Vagina (tissue), 2 donors: ENCODE measurements around the gene FABP1. TPM values are rescaled to one million over a fixed set of nuclear protein-coding genes. Genes with fewer than 3 reads are reported as not detected.

Source experiments
- DNase-seq, 2 donors: peaks; one replicate each; pipeline ENCODE4 v3.0.0-alpha.2; 2017; ENCODE audit errors: extremely low spot score in 2 of 2
- H3K27ac ChIP-seq: fragments of 200-600 bp; sonication (generic); one replicate; pipeline ENCODE4 v1.5.1; 2019
- H3K27me3 ChIP-seq: fragments of 200-600 bp; sonication (generic); one replicate; pipeline ENCODE4 v1.5.1; 2019
- H3K36me3 ChIP-seq, 2 donors: fragments of 200-600 bp; sonication (generic); one replicate each; pipeline ENCODE4 v1.5.1; 2017 to 2019
- H3K4me1 ChIP-seq: fragments of 200-600 bp; sonication (generic); one replicate; pipeline ENCODE4 v1.5.1; 2019
- H3K4me3 ChIP-seq, 2 donors: fragments of 200-600 bp; sonication (generic); 1 replicate in 1 of 2; 2 replicates in 1 of 2; pipeline ENCODE4 v1.5.1; 2016 to 2019
- H3K9me3 ChIP-seq: fragments of 200-600 bp; sonication (generic); one replicate; pipeline ENCODE4 v1.5.1; 2019
- CTCF ChIP-seq, 3 experiments: fragments of 450-650 bp in 2 of 3; fragments of 200-600 bp in 1 of 3; sonication (generic) in 1 of 3; IDR thresholded peaks; one replicate each; pipeline ENCODE4 v1.5.1; 2017 to 2019; ENCODE audit warnings: antibody characterized with exemption in 3 of 3, mild to moderate bottlenecking in 2 of 3, moderate library complexity in 2 of 3
- POLR2A ChIP-seq, 2 donors: fragments of 450-650 bp; IDR thresholded peaks; one replicate each; pipeline ENCODE4 v1.6.1; 2017; ENCODE audit warnings: antibody characterized with exemption in 2 of 2, mild to moderate bottlenecking in 2 of 2, moderate library complexity in 2 of 2
- POLR2AphosphoS5 ChIP-seq, 2 donors: sonication (generic); formaldehyde crosslinking; IDR thresholded peaks; one replicate each; pipeline ENCODE4 v1.9.0; 2017; ENCODE audit warnings: antibody characterized with exemption in 2 of 2, mild to moderate bottlenecking in 2 of 2, low read depth in 1 of 2; ENCODE audit not compliant: insufficient read depth in 1 of 2
- intact Hi-C: fragments of 100-400 bp; cut with DNase I; formaldehyde crosslinking; loops from one replicate; pipeline ENCODE4 v1.15.1; 2023
- total RNA-seq: library from RNA; depleted of rRNA; stranded (reverse); fragments of >200 nt; gene quantifications from one replicate; pipeline ENCODE4 v1.2.3, GENCODE V29; 2016

The FABP1 gene
- total RNA-seq, 1 donor from 2014 or later = not detected

GRCh38 chr2:88082781-88083180 is 45.1 kb downstream of the FABP1 start:
- Histone ChIP-seq H3K36me3 (no peaks in the 10 kb centered on the region), H3K9me3 (no peaks in the 10 kb centered on the region), H3K27me3 (no peaks in the 10 kb centered on the region), H3K4me3 (no peak overlapping the region), H3K27ac (no peak overlapping the region), H3K4me1 (no peaks in the 10 kb centered on the region)
- intact Hi-C loops = no loop called here
- TF ChIP-seq POLR2AphosphoS5 (IDR thresholded peaks at IDR 0.05; ENCODE audit: insufficient read depth in 1 of 2, low read depth in 1 of 2) (no peak), CTCF (IDR thresholded peaks at IDR 0.05) (no peak), POLR2A (IDR thresholded peaks at IDR 0.05) (no peak)
- no peak for DNase-seq

- H3K9me3 ChIP-seq = no peaks in the 10 kb centered on the region
- no peaks in the 10 kb centered on the region for H3K4me1 ChIP-seq
- H3K27ac ChIP-seq = no peak overlapping the region
- H3K36me3 ChIP-seq = no peaks in the 10 kb centered on the region
- no peak for DNase-seq
- H3K27me3 ChIP-seq = no peaks in the 10 kb centered on the region
- TF ChIP-seq POLR2A (IDR thresholded peaks at IDR 0.05) (no peak), POLR2AphosphoS5 (IDR thresholded peaks at IDR 0.05; ENCODE audit: insufficient read depth in 1 of 2, low read depth in 1 of 2) (no peak), CTCF (IDR thresholded peaks at IDR 0.05) (no peak)
- H3K4me3 ChIP-seq = no peak overlapping the region
- intact Hi-C loops = no loop called here
These were observed 45.8 kb downstream of the FABP1 start for GRCh38 chr2:88081924-88082608.

GRCh38 chr2:88080545-88080944 is 47.3 kb downstream of the FABP1 start:
- Histone ChIP-seq H3K36me3 (no peaks in the 10 kb centered on the region), H3K9me3 (no peaks in the 10 kb centered on the region), H3K27ac (no peak overlapping the region), H3K4me3 (no peak overlapping the region), H3K27me3 (no peaks in the 10 kb centered on the region), H3K4me1 (no peaks in the 10 kb centered on the region)
- TF ChIP-seq POLR2AphosphoS5 (IDR thresholded peaks at IDR 0.05; ENCODE audit: insufficient read depth in 1 of 2, low read depth in 1 of 2) (no peak), CTCF (IDR thresholded peaks at IDR 0.05) (no peak), POLR2A (IDR thresholded peaks at IDR 0.05) (no peak)
- intact Hi-C loops = no loop called here
- DNase-seq = no peak

- H3K27ac ChIP-seq = no peak overlapping the region
- intact Hi-C loops = no loop called here
- no peak for TF ChIP-seq POLR2A (IDR thresholded peaks at IDR 0.05)
- TF ChIP-seq POLR2AphosphoS5 (IDR thresholded peaks at IDR 0.05; ENCODE audit: insufficient read depth in 1 of 2, low read depth in 1 of 2) = no peak
- no peak for TF ChIP-seq CTCF (IDR thresholded peaks at IDR 0.05)
These were observed 49.2 kb downstream of the FABP1 start for GRCh38 chr2:88078643-88079172.

GRCh38 chr2:88077080-88077479 is 50.8 kb downstream of the FABP1 start:
- no peak for DNase-seq
- Histone ChIP-seq H3K4me3 (no peak overlapping the region), H3K36me3 (no peaks in the 10 kb centered on the region), H3K27me3 (no peaks in the 10 kb centered on the region), H3K4me1 (no peaks in the 10 kb centered on the region), H3K27ac (no peak overlapping the region), H3K9me3 (no peaks in the 10 kb centered on the region)
- intact Hi-C loops = no loop called here
- no peak for TF ChIP-seq CTCF (IDR thresholded peaks at IDR 0.05)
- no peak for TF ChIP-seq POLR2A (IDR thresholded peaks at IDR 0.05)
- TF ChIP-seq POLR2AphosphoS5 (IDR thresholded peaks at IDR 0.05; ENCODE audit: insufficient read depth in 1 of 2, low read depth in 1 of 2) = no peak

More at GRCh38 chr2:88078643-88079172, 49.2 kb downstream of the FABP1 start:
- Histone ChIP-seq H3K27me3 (no peaks in the 10 kb centered on the region), H3K36me3 (no peaks in the 10 kb centered on the region), H3K4me3 (no peak overlapping the region), H3K4me1 (no peaks in the 10 kb centered on the region), H3K9me3 (no peaks in the 10 kb centered on the region)
- DNase-seq = no peak
